Measurements from ENCODE around the gene EFNA3. TPM values are rescaled to one million over a fixed set of nuclear protein-coding genes. Genes with fewer than 3 reads are reported as not detected.

Gene EFNA3
- polyA plus RNA-seq, 1 donor (not counting 4 experiments of a cell fraction or from before 2014, with no cell fraction given): 4.4 TPM

GRCh38 chr1:155075535-155075934 is 3.1 kb upstream of the EFNA3 start:
- no peak overlapping the region for H2AFZ ChIP-seq (ENCODE audit: control insufficient read depth, low read length)
- peaks cover 38% of the 10 kb centered on the region for H3K4me1 ChIP-seq (ENCODE audit: control insufficient read depth, extremely low read depth, insufficient read depth, low read length)
- no peak for FAIRE-seq
- H3K4me3 ChIP-seq (ENCODE audit: control insufficient read depth in 2 of 3, extremely low read depth in 1 of 3, insufficient read depth in 2 of 3, low read depth in 1 of 3, low read length in 3 of 3): no peak overlapping the region
- no peaks in the 10 kb centered on the region for H3K9me1 ChIP-seq (ENCODE audit: control insufficient read depth, extremely low read depth, insufficient read depth, low read length)
- H3K36me3 ChIP-seq (ENCODE audit: control insufficient read depth in 2 of 2, extremely low read depth in 1 of 2, insufficient read depth in 2 of 2, low read length in 2 of 2): no peaks in the 10 kb centered on the region
- no peak overlapping the region for H3K9ac ChIP-seq (ENCODE audit: control insufficient read depth, extremely low read depth, insufficient read depth, low read length)
- H3K27me3 ChIP-seq (ENCODE audit: control insufficient read depth, extremely low read depth, insufficient read depth, low read length): peaks cover 16% of the 10 kb centered on the region
- H3K79me2 ChIP-seq (ENCODE audit: control insufficient read depth, insufficient read depth, low read length): no peaks in the 10 kb centered on the region
- H3K27ac ChIP-seq (ENCODE audit: control insufficient read depth, insufficient read depth, low read length): no peak overlapping the region
- no peaks in the 10 kb centered on the region for H3K9me3 ChIP-seq (ENCODE audit: control insufficient read depth, low read depth, low read length)
- TF ChIP-seq EZH2 (IDR thresholded peaks at IDR 0.05; ENCODE audit: low read length): no peak
- TF ChIP-seq, protein P1, sequence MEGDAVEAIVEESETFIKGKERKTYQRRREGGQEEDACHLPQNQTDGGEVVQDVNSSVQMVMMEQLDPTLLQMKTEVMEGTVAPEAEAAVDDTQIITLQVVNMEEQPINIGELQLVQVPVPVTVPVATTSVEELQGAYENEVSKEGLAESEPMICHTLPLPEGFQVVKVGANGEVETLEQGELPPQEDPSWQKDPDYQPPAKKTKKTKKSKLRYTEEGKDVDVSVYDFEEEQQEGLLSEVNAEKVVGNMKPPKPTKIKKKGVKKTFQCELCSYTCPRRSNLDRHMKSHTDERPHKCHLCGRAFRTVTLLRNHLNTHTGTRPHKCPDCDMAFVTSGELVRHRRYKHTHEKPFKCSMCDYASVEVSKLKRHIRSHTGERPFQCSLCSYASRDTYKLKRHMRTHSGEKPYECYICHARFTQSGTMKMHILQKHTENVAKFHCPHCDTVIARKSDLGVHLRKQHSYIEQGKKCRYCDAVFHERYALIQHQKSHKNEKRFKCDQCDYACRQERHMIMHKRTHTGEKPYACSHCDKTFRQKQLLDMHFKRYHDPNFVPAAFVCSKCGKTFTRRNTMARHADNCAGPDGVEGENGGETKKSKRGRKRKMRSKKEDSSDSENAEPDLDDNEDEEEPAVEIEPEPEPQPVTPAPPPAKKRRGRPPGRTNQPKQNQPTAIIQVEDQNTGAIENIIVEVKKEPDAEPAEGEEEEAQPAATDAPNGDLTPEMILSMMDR (optimal IDR thresholded peaks at IDR 0.05 in 1 of 3, IDR thresholded peaks at IDR 0.05 in 1 of 3, conservative IDR thresholded peaks at IDR 0.05 in 1 of 3; ENCODE audit: extremely low read depth in 1 of 3, insufficient read depth in 2 of 3, low read length in 3 of 3): no peak
- no peak overlapping the region for H3K4me2 ChIP-seq (ENCODE audit: control insufficient read depth, extremely low read depth, insufficient read depth, low read depth, low read length)
- dilution Hi-C loops (cut with MboI; ENCODE audit: extremely low pct_ligation_motif_present, low sequenced_read_pairs): no loop called here
- H4K20me1 ChIP-seq (ENCODE audit: control insufficient read depth, extremely low read depth, insufficient read depth, low read length): no peaks in the 10 kb centered on the region
- no peak for DNase-seq (ENCODE audit: low read depth, low spot score)

DNA sequence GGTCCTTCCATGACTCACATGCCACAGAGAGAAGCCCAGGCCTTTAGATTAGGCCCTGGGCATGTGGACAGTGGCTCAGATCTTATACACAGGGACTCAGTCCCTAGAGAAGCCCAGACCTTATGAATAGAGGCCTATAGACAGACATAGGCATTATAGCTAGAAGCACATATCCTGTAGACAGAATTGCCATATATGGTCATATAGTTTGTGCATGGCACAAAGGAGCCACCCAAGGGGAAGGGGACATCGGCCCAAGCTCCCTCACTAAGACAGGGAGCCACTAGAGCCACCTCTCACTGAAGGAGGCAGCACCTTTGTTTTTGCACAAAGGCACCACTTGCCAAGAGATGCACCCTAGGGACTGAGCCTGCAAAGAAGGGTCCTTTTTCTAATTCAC is 2.3 kb upstream of the EFNA3 start:
- DNase-seq (ENCODE audit: low read depth, low spot score): no peak
- H2AFZ ChIP-seq (ENCODE audit: control insufficient read depth, low read length): no peak overlapping the region
- H3K4me1 ChIP-seq (ENCODE audit: control insufficient read depth, extremely low read depth, insufficient read depth, low read length): peaks cover 39% of the 10 kb centered on the region
- H3K9me3 ChIP-seq (ENCODE audit: control insufficient read depth, low read depth, low read length): no peaks in the 10 kb centered on the region
- no peak overlapping the region for H3K4me3 ChIP-seq (ENCODE audit: control insufficient read depth in 2 of 3, extremely low read depth in 1 of 3, insufficient read depth in 2 of 3, low read depth in 1 of 3, low read length in 3 of 3)
- no peak overlapping the region for H3K27ac ChIP-seq (ENCODE audit: control insufficient read depth, insufficient read depth, low read length)
- no peak for FAIRE-seq
- H4K20me1 ChIP-seq (ENCODE audit: control insufficient read depth, extremely low read depth, insufficient read depth, low read length): no peaks in the 10 kb centered on the region
- dilution Hi-C loops (cut with MboI; ENCODE audit: extremely low pct_ligation_motif_present, low sequenced_read_pairs): no loop called here
- H3K36me3 ChIP-seq (ENCODE audit: control insufficient read depth in 2 of 2, extremely low read depth in 1 of 2, insufficient read depth in 2 of 2, low read length in 2 of 2): no peaks in the 10 kb centered on the region
- no peak overlapping the region for H3K4me2 ChIP-seq (ENCODE audit: control insufficient read depth, extremely low read depth, insufficient read depth, low read depth, low read length)
- H3K9ac ChIP-seq (ENCODE audit: control insufficient read depth, extremely low read depth, insufficient read depth, low read length): no peak overlapping the region
- H3K9me1 ChIP-seq (ENCODE audit: control insufficient read depth, extremely low read depth, insufficient read depth, low read length): no peaks in the 10 kb centered on the region
- no peaks in the 10 kb centered on the region for H3K79me2 ChIP-seq (ENCODE audit: control insufficient read depth, insufficient read depth, low read length)
- H3K27me3 ChIP-seq (ENCODE audit: control insufficient read depth, extremely low read depth, insufficient read depth, low read length): peaks cover 24% of the 10 kb centered on the region
- no peak for TF ChIP-seq EZH2 (IDR thresholded peaks at IDR 0.05; ENCODE audit: low read length)
- TF ChIP-seq, protein P1 (optimal IDR thresholded peaks at IDR 0.05 in 1 of 3, IDR thresholded peaks at IDR 0.05 in 1 of 3, conservative IDR thresholded peaks at IDR 0.05 in 1 of 3; ENCODE audit: extremely low read depth in 1 of 3, insufficient read depth in 2 of 3, low read length in 3 of 3): no peak

Measured in keratinocyte (primary cell).